ENCODE data around the gene JADE1. TPM values are rescaled to one million over a fixed set of nuclear protein-coding genes. Genes with fewer than 3 reads are reported as not detected.

The JADE1 gene
- total RNA-seq (2014; rRNA removed; shearing (Covaris generic)) = 43.1 and 52.8 TPM in 2 replicates
- total RNA-seq (2022) = 64.0 and 72.4 TPM in 2 replicates
- percentile 94 among the genes with signal in this experiment for Bru-seq, nascent RNA
- percentile 90 among the genes with signal in this experiment for BruChase-seq, experiment 1, labeled RNA remaining after a 6-hour chase
- BruChase-seq, experiment 2, labeled RNA remaining after a 2-hour chase = percentile 92 among the genes with signal in this experiment
- long read RNA-seq, full-length matches to known transcripts = 99 of 160 reads
- long read RNA-seq, partial matches to known transcripts = 18 of 160 reads
- long read RNA-seq, other reads (novel, unspliced or antisense) = 43 of 160 reads

- H4K20me1 ChIP-seq (ENCODE audit: insufficient read depth, low read length) = peaks cover 13% of the 10 kb centered on the region
- TF ChIP-seq CTCF (conservative IDR thresholded peaks at IDR 0.05; ENCODE audit: low read length) (peak; percentile 73), EZH2phosphoT487 (IDR thresholded peaks at IDR 0.05; ENCODE audit: borderline replicate concordance, low read depth, low read length) (no peak)
- intact Hi-C loops (cut with micrococcal nuclease; ENCODE audit: unreplicated experiment) = loop anchor here (1.0 to 10.0 kb wide), 11 partner anchors 21 to 925 kb away; partner anchors contain the start of genes ABHD18, MFSD8, PLK4 and SCLT1
- H3K4me3 ChIP-seq (ENCODE audit: low read depth, low read length, poor library complexity, severe bottlenecking) = peak within 1 kb of the TSS; percentile 79
- H3K4me1 ChIP-seq (ENCODE audit: insufficient read depth, low read length, poor library complexity, severe bottlenecking) = peaks cover 19% of the 10 kb centered on the region
- peak within 1 kb of the TSS; percentile 81 for H3K4me2 ChIP-seq (ENCODE audit: low read length)
- H3K9me3 ChIP-seq (ENCODE audit: low read length) = no peaks in the 10 kb centered on the region
- H3K27ac ChIP-seq (ENCODE audit: low read depth, low read length, poor library complexity, severe bottlenecking) = peak within 1 kb of the TSS; percentile 96
- H3K79me2 ChIP-seq (ENCODE audit: insufficient read depth, low read depth, low read length) = peaks cover 36% of the 10 kb centered on the region
- no peaks in the 10 kb centered on the region for H3K9me2 ChIP-seq (ENCODE audit: insufficient read depth, low read length)
- no TSS peak for BruUV-seq (replicated peaks)
- POLR2A ChIA-PET = interaction anchor here (0.7 to 0.9 kb wide), 10 partner anchors 8 to 722 kb away, joined by 3 to 6 read pairs (median 4); no protein-coding TSS in a partner anchor
- CTCF ChIA-PET (ENCODE audit: unreplicated experiment) = interaction anchor here (0.7 kb wide), 1 partner anchor 10 kb away, joined by 4 read pairs; no protein-coding TSS in a partner anchor
- no peaks in the 10 kb centered on the region for H3K36me3 ChIP-seq (ENCODE audit: insufficient read depth, low read length)
- DNase-seq (ENCODE audit: low spot score) = peak; percentile 94
- H2AFZ ChIP-seq (ENCODE audit: low read length) = peak within 1 kb of the TSS; percentile 81
Observed at GRCh38 chr4:128809477-128810330, at the start of gene JADE1. TSS of gene JADE1 (plus strand) at chr4:128809700. CDS start at chr4:128831759, 22,059 bp downstream.

- H3K36me3 ChIP-seq (ENCODE audit: insufficient read depth, low read length) = no peaks in the 10 kb centered on the region
- H3K79me2 ChIP-seq (ENCODE audit: insufficient read depth, low read depth, low read length) = no peaks in the 10 kb centered on the region
- H2AFZ ChIP-seq (ENCODE audit: low read length) = no peak overlapping the region
- no peak for TF ChIP-seq EZH2phosphoT487 (IDR thresholded peaks at IDR 0.05; ENCODE audit: borderline replicate concordance, low read depth, low read length)
- no peak for TF ChIP-seq CTCF (conservative IDR thresholded peaks at IDR 0.05; ENCODE audit: low read length)
- no peak overlapping the region for H3K27ac ChIP-seq (ENCODE audit: low read depth, low read length, poor library complexity, severe bottlenecking)
- H4K20me1 ChIP-seq (ENCODE audit: insufficient read depth, low read length) = no peaks in the 10 kb centered on the region
- no peaks in the 10 kb centered on the region for H3K4me1 ChIP-seq (ENCODE audit: insufficient read depth, low read length, poor library complexity, severe bottlenecking)
- intact Hi-C loops (cut with micrococcal nuclease; ENCODE audit: unreplicated experiment) = no loop called here
- no peaks in the 10 kb centered on the region for H3K9me3 ChIP-seq (ENCODE audit: low read length)
- ChIA-PET CTCF (ENCODE audit: unreplicated experiment) (no interaction called here), POLR2A (interaction anchor here (0.5 to 0.9 kb wide), 2 partner anchors 110 to 200 kb away, joined by 3 read pairs; no protein-coding TSS in a partner anchor)
- no peak overlapping the region for H3K4me3 ChIP-seq (ENCODE audit: low read depth, low read length, poor library complexity, severe bottlenecking)
- BruUV-seq (replicated peaks) = no TSS peak
- DNase-seq (ENCODE audit: low spot score) = no peak
- H3K9me2 ChIP-seq (ENCODE audit: insufficient read depth, low read length) = no peaks in the 10 kb centered on the region
- H3K4me2 ChIP-seq (ENCODE audit: low read length) = no peak overlapping the region
Observed at GRCh38 chr4:128766781-128767180, 42.7 kb upstream of the JADE1 start.

All from OCI-LY7 (cell line).